Lung (tissue), 12 donors: ENCODE data around the gene ADAMTSL1. TPM values are rescaled to one million over a fixed set of nuclear protein-coding genes. Genes with fewer than 3 reads are reported as not detected.

ENCODE experiments used
- ATAC-seq: fragments of 200-7000 bp; cut with Tn5 transposase; one replicate; pipeline ENCODE4 v1.9.1; 2020; ENCODE audit warnings: moderate number of reproducible peaks; ENCODE audit not compliant: insufficient read depth, low FRiP score
- DNase-seq, 3 donors: peaks; one replicate each; pipeline ENCODE4 v3.0.0-alpha.2; 2013 to 2017
- H3K27ac ChIP-seq, 2 donors: one replicate each; pipeline ENCODE4 v1.5.1; 2013; ENCODE audit warnings: mild to moderate bottlenecking in 2 of 2, moderate library complexity in 2 of 2, control low read depth in 1 of 2, inconsistent platforms in 1 of 2, low read depth in 1 of 2, low read length in 1 of 2
- H3K27me3 ChIP-seq, 3 donors: one replicate each; pipeline ENCODE4 v1.5.1; 2013; ENCODE audit warnings: low read length in 2 of 3; ENCODE audit not compliant: control insufficient read depth in 3 of 3, insufficient read depth in 3 of 3
- H3K36me3 ChIP-seq, 4 donors: one replicate each; pipeline ENCODE4 v1.5.1; 2013; ENCODE audit warnings: low read length in 4 of 4, mild to moderate bottlenecking in 1 of 4, moderate library complexity in 1 of 4; ENCODE audit not compliant: control insufficient read depth in 4 of 4, insufficient read depth in 4 of 4
- H3K4me1 ChIP-seq, 5 donors: one replicate each; pipeline ENCODE4 v1.5.1; 2013; ENCODE audit warnings: low read length in 5 of 5, mild to moderate bottlenecking in 2 of 5, moderate library complexity in 1 of 5; ENCODE audit not compliant: control insufficient read depth in 5 of 5, insufficient read depth in 5 of 5
- H3K4me3 ChIP-seq: one replicate; pipeline ENCODE4 v1.5.1; 2013; ENCODE audit warnings: mild to moderate bottlenecking, control low read depth, moderate library complexity
- H3K9ac ChIP-seq, 2 donors: one replicate each; pipeline ENCODE4 v1.5.1; 2013; ENCODE audit warnings: low read length in 2 of 2, control low read depth in 1 of 2; ENCODE audit not compliant: insufficient read depth in 1 of 2
- H3K9me3 ChIP-seq, 4 donors: one replicate each; pipeline ENCODE4 v1.5.1; 2013; ENCODE audit warnings: low read length in 3 of 4, mild to moderate bottlenecking in 1 of 4, moderate library complexity in 1 of 4; ENCODE audit not compliant: control insufficient read depth in 4 of 4, insufficient read depth in 3 of 4
- WGBS, 2 donors: extraction: QIAGEN DNeasy Blood & Tissue Kit; methylation state at CpG; one replicate each; pipeline ENCODE4 v1.1.7; 2013; 5-methylcytosine and 5-hydroxymethylcytosine counted together
- polyA plus RNA-seq, 2 donors: library from polyadenylated mRNA; stranded (reverse); fragments of 200-250 nt; gene quantifications; one replicate each; pipeline ENCODE4 v1.2.1, GENCODE V29; 2013
- total RNA-seq, 2 donors: library from RNA; depleted of rRNA in 1 of 2; stranded (reverse); fragments of >200 nt in 1 of 2; gene quantifications; one replicate each; pipeline ENCODE4 v1.2.1, GENCODE V29; 2014 to 2021
- TF ChIP-seq, protein P1 (sequence below): IDR thresholded peaks from 2 replicates; pipeline ENCODE4 v1.5.1; 2012; ENCODE audit warnings: mild to moderate bottlenecking; ENCODE audit errors: control extremely low read depth, extremely low read depth
- donor health status: control.
- donor health status: control.
- donor health status: Bipolar disorder and iron deficiency.
- donor health status: healthy.
- donor health status: DM: yes; HTN: yes; CAD: no.

Gene ADAMTSL1
- total and polyA plus RNA-seq, 4 donors = 0.25 to 36.2 (median 1.4) TPM

DNA sequence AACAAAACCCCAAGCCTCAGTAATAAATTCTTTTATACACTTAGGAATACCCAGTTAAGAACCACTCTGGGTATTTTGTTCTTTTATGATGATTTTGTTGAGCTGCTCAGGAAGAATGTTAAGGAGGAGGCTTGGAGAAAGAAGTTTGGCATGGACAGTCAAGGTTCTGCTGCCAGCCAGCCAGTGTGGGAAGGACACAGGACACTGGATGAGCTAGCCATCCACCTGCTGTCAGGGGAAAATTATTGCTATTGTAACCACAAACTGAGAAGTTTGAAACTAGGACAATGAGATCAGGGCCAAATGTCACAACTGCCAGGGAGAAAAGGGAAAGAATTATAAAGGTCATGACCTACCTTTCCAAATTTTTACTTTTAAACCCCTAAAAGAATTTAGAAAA is 25.9 kb upstream of the ADAMTSL1 start:
- Histone ChIP-seq H3K4me3 (no peak overlapping the region), H3K9me3 (no peaks in the 10 kb centered on the region), H3K4me1 (peaks cover 0 to 8% (median 2%) of the 10 kb centered on the region in 5 donors), H3K27ac (no peak overlapping the region), H3K27me3 (no peaks in the 10 kb centered on the region), H3K36me3 (no peaks in the 10 kb centered on the region), H3K9ac (no peak overlapping the region)
- no peak for ATAC-seq
- TF ChIP-seq, protein P1, sequence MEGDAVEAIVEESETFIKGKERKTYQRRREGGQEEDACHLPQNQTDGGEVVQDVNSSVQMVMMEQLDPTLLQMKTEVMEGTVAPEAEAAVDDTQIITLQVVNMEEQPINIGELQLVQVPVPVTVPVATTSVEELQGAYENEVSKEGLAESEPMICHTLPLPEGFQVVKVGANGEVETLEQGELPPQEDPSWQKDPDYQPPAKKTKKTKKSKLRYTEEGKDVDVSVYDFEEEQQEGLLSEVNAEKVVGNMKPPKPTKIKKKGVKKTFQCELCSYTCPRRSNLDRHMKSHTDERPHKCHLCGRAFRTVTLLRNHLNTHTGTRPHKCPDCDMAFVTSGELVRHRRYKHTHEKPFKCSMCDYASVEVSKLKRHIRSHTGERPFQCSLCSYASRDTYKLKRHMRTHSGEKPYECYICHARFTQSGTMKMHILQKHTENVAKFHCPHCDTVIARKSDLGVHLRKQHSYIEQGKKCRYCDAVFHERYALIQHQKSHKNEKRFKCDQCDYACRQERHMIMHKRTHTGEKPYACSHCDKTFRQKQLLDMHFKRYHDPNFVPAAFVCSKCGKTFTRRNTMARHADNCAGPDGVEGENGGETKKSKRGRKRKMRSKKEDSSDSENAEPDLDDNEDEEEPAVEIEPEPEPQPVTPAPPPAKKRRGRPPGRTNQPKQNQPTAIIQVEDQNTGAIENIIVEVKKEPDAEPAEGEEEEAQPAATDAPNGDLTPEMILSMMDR = no peak
- no peak for DNase-seq

DNA sequence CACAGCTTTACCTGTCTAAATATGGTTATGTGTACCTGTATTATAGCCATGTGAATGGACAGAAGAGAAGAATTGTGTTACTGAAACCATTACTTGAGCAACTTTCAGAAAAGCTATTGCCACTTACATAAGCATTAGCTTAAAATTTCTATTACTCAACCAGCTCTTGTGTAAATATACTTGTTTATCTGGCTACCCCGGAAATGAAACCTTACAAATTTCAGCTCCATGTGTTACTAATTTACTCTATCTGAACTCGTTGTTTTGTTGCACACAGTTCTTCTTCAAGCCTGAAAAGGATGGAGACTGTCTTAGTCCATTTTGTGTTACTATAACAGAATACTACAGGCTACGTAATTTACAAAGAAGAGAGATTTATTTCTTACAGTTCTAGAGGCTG is 22.5 kb upstream of the ADAMTSL1 start:
- peaks cover 0 to 6% (median 2%) of the 10 kb centered on the region in 5 donors for H3K4me1 ChIP-seq
- TF ChIP-seq, protein P1 = no peak
- no peaks in the 10 kb centered on the region for H3K36me3 ChIP-seq
- no peak for DNase-seq
- no peak for ATAC-seq
- WGBS, 2 donors = 67 to 82% methylated on average over 3 of the region's 3 CpGs
- H3K4me3 ChIP-seq = no peak overlapping the region
- no peak overlapping the region for H3K9ac ChIP-seq
- no peak overlapping the region for H3K27ac ChIP-seq
- no peaks in the 10 kb centered on the region for H3K9me3 ChIP-seq
- H3K27me3 ChIP-seq = no peaks in the 10 kb centered on the region

DNA sequence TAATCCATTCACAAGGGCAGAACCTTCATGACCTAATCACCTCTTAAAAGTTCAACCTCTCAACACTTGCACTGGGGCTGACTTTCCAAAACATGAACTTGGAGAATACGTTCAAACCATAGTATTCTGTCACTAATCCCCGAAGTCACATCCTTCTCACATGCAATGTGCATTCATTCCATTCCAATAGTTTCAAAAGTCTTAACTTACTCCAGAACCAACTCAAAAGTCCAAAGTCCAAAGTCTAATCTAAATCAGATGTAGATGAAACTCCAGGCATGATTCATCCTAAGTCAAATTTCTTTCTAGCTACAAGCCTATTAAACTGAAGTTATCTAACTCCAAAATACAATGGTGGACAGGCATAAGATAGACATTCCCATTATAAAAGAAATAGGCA is 21.7 kb upstream of the ADAMTSL1 start:
- no peaks in the 10 kb centered on the region for H3K27me3 ChIP-seq
- no peaks in the 10 kb centered on the region for H3K9me3 ChIP-seq
- peaks cover 0 to 3% (median under 1%) of the 10 kb centered on the region in 5 donors for H3K4me1 ChIP-seq
- no peak overlapping the region for H3K27ac ChIP-seq
- no peak overlapping the region for H3K9ac ChIP-seq
- WGBS, 2 donors = 93% methylated on average over 2 of the region's 2 CpGs
- H3K4me3 ChIP-seq = no peak overlapping the region
- TF ChIP-seq, protein P1 = no peak
- no peaks in the 10 kb centered on the region for H3K36me3 ChIP-seq
- DNase-seq (no peak), ATAC-seq (no peak)

DNA sequence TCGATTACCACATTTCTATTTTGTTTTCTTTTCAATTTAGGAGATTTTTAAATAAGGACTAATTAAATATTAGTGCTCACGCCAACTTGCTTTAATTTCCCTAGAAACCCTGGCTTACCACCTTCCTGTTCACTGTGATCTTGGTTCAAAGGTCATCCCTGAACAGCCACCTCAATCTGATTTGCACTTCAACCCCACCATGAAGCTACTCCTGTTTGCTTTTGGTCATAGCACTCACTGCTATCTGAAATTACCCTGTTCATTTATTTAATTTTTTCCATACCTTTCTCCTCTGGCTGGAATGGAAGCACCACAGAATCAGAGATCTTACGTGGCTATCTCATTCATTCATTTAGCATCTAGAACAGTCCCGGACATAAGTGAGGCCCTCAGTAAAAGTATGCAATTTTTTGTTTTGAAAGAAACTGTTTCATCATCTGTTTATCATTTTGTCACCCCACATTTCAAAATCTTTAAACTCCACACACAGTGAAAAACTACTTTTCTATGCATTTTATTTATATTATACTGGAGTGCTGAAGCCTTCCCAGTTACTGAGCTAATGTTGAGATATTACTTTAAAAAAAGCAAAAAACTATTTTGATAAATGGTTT is 17.2 kb upstream of the ADAMTSL1 start:
- H3K9me3 ChIP-seq = no peaks in the 10 kb centered on the region
- no peak overlapping the region for H3K9ac ChIP-seq
- H3K36me3 ChIP-seq = no peaks in the 10 kb centered on the region
- TF ChIP-seq, protein P1 = no peak
- 68 to 86% methylated on average over 4 of the region's 4 CpGs for WGBS, 2 donors
- no peak for DNase-seq
- no peak overlapping the region for H3K27ac ChIP-seq
- no peak overlapping the region for H3K4me3 ChIP-seq
- no peaks in the 10 kb centered on the region for H3K27me3 ChIP-seq
- no peaks in the 10 kb centered on the region for H3K4me1 ChIP-seq
- ATAC-seq = no peak
